ENCODE data around the gene XYLT1. TPM values are rescaled to one million over a fixed set of nuclear protein-coding genes. Genes with fewer than 3 reads are reported as not detected.
A peak's percentile ranks its signal among the peaks of the same experiment; 100 is the strongest.

Gene XYLT1
- total RNA-seq, 3 donors from 2014 or later = 1.9 to 3.1 (median 2.3) TPM

- Mint-ChIP-seq H3K36me3 (ENCODE audit: insufficient read depth) (peaks cover 2% of the 10 kb centered on the region), H3K27me3 (ENCODE audit: low read depth) (no peaks in the 10 kb centered on the region), H3K9me3 (no peaks in the 10 kb centered on the region), H3K4me1 (ENCODE audit: low read depth) (peaks cover 14% of the 10 kb centered on the region), H3K4me3 (no peak overlapping the region)
- ATAC-seq = no peak
- no peak for DNase-seq
Observed at GRCh38 chr16:17325476-17326143, 145.2 kb downstream of the XYLT1 start.

DNA sequence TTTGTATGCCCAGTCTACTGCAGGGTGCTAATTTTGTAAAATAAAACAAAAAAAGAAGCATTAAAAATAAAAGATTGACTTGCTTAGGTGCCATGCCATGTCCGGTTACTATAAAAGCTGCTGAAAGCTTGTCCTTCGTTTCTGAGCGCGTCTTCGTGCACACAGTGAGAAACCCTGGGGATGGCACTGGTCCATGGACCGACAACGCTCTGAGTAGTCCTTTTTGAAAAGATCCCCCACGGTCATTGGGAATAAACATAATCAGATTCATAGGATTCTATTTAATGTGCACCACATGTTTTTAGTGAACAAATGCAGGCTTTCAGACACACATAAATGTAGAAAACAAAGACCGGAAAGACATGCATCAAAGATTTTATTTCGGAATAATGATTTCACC, 146.3 kb downstream of the XYLT1 start:
- no peaks in the 10 kb centered on the region for H3K27me3 Mint-ChIP-seq (ENCODE audit: low read depth)
- no peaks in the 10 kb centered on the region for H3K9me3 Mint-ChIP-seq
- peaks cover 19% of the 10 kb centered on the region for H3K4me1 Mint-ChIP-seq (ENCODE audit: low read depth)
- H3K4me3 Mint-ChIP-seq = no peak overlapping the region
- DNase-seq = no peak
- ATAC-seq = no peak
- H3K36me3 Mint-ChIP-seq (ENCODE audit: insufficient read depth) = peaks cover 2% of the 10 kb centered on the region

GRCh38 chr16:17323171-17323570, 147.6 kb downstream of the XYLT1 start:
- Mint-ChIP-seq H3K4me1 (ENCODE audit: low read depth) (peaks cover 21% of the 10 kb centered on the region), H3K27me3 (ENCODE audit: low read depth) (no peaks in the 10 kb centered on the region), H3K36me3 (ENCODE audit: insufficient read depth) (peaks cover 2% of the 10 kb centered on the region), H3K9me3 (no peaks in the 10 kb centered on the region), H3K4me3 (no peak overlapping the region)
- no peak for ATAC-seq
- no peak for DNase-seq

- peaks cover 22% of the 10 kb centered on the region for H3K4me1 Mint-ChIP-seq (ENCODE audit: low read depth)
- DNase-seq (no peak), ATAC-seq (no peak)
- H3K9me3 Mint-ChIP-seq = no peaks in the 10 kb centered on the region
- peaks cover 2% of the 10 kb centered on the region for H3K36me3 Mint-ChIP-seq (ENCODE audit: insufficient read depth)
- no peaks in the 10 kb centered on the region for H3K27me3 Mint-ChIP-seq (ENCODE audit: low read depth)
- H3K4me3 Mint-ChIP-seq = no peak overlapping the region
Observed at GRCh38 chr16:17321824-17322223, 148.9 kb downstream of the XYLT1 start.

GRCh38 chr16:17320009-17320408, 150.8 kb downstream of the XYLT1 start:
- Mint-ChIP-seq H3K36me3 (ENCODE audit: insufficient read depth) (peaks cover 2% of the 10 kb centered on the region), H3K4me3 (no peak overlapping the region), H3K9me3 (no peaks in the 10 kb centered on the region), H3K27me3 (ENCODE audit: low read depth) (no peaks in the 10 kb centered on the region), H3K4me1 (ENCODE audit: low read depth) (peaks cover 26% of the 10 kb centered on the region)
- ATAC-seq (no peak), DNase-seq (no peak)

GRCh38 chr16:17318238-17318637, 152.5 kb downstream of the XYLT1 start:
- peaks cover 2% of the 10 kb centered on the region for H3K36me3 Mint-ChIP-seq (ENCODE audit: insufficient read depth)
- no peak for ATAC-seq
- H3K9me3 Mint-ChIP-seq = no peaks in the 10 kb centered on the region
- H3K4me1 Mint-ChIP-seq (ENCODE audit: low read depth) = peaks cover 37% of the 10 kb centered on the region
- no peak overlapping the region for H3K4me3 Mint-ChIP-seq
- H3K27me3 Mint-ChIP-seq (ENCODE audit: low read depth) = no peaks in the 10 kb centered on the region
- no peak for DNase-seq

DNA sequence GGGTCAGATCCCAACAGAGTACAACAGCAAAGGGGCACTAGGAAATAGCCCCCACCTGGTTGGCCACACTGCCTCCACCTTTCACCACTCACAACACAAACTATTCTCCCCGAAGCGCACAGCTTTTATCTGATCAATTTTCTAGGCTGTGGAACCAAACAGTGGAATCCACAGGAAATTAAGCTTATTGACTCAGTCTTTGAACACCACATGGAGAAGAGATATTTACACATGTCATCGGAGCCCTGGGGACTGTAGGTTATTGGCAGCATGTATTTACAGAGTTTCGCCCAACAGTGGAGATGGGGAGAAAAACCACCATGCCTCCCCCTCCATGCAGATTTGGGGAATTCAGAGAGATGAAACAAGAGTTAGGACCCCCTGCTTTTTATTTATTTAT, 154.8 kb downstream of the XYLT1 start:
- DNase-seq = no peak
- peaks cover 40% of the 10 kb centered on the region for H3K4me1 Mint-ChIP-seq (ENCODE audit: low read depth)
- peaks cover 8% of the 10 kb centered on the region for H3K36me3 Mint-ChIP-seq (ENCODE audit: insufficient read depth)
- no peaks in the 10 kb centered on the region for H3K9me3 Mint-ChIP-seq
- H3K27me3 Mint-ChIP-seq (ENCODE audit: low read depth) = no peaks in the 10 kb centered on the region
- H3K4me3 Mint-ChIP-seq = no peak overlapping the region
- no peak for ATAC-seq

GRCh38 chr16:17313793-17314547, 156.8 kb downstream of the XYLT1 start:
- peaks cover 11% of the 10 kb centered on the region for H3K36me3 Mint-ChIP-seq (ENCODE audit: insufficient read depth)
- H3K9me3 Mint-ChIP-seq = no peaks in the 10 kb centered on the region
- H3K4me3 Mint-ChIP-seq = no peak overlapping the region
- no peaks in the 10 kb centered on the region for H3K27me3 Mint-ChIP-seq (ENCODE audit: low read depth)
- ATAC-seq (no peak), DNase-seq (no peak)
- peaks cover 37% of the 10 kb centered on the region for H3K4me1 Mint-ChIP-seq (ENCODE audit: low read depth)

DNA sequence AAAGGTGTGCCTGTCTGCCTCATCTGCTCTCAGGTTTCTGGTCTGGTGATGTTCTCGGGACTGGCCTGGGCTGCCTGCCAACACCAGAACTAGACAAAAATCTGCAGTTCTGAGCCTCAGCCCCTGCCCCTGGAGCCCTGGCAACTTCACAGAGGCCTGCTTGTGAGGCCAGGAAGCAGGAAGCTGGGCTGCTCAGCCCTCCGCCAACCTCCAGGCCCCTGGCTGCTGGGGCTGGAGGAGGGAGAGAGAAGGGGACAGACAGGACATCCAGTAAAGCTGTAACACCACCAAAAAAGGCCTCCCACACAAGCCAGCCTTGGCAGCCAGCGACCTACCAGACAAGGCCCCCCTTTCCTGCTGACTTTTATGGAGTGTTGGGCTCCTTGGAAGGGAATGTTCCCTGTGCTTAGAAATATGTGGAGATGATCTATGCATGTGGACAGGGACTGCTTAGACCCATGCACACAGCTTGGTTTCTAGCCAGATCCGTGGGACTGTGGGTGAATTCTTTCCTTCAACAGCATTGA, 157.6 kb downstream of the XYLT1 start:
- H3K36me3 Mint-ChIP-seq (ENCODE audit: insufficient read depth) = peaks cover 11% of the 10 kb centered on the region
- peaks cover 35% of the 10 kb centered on the region for H3K4me1 Mint-ChIP-seq (ENCODE audit: low read depth)

DNA sequence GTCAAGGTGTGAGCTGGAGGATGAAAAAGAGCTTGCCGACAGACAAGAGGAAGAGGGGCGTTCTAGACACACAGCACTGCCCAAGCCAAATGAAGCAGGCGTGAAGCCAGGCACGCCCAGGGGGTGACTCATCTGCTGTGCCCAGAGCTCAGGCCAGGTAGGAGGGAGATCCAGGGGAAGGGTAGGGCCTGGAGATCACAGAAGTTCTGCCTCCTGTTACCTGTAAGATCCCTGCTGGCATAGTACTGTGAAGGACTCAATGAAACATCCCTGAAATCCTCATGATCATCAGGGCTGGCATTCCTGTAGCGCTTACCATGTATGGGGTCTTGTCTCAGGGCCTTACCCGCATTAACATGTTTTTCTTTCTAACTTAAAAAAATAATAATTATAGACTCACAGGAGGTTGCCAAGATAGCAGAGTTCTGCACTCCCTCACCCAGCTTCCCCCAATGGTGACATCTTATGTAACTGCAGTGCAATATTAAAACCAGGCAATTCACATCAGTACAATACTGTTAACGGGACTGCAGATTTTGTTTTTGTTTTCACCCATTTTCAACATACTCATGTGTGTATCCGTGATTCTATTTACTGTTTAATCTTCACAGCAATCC, 158.6 kb downstream of the XYLT1 start:
- Mint-ChIP-seq H3K36me3 (ENCODE audit: insufficient read depth) (peaks cover 11% of the 10 kb centered on the region), H3K4me1 (ENCODE audit: low read depth) (peaks cover 34% of the 10 kb centered on the region), H3K27me3 (ENCODE audit: low read depth) (no peaks in the 10 kb centered on the region), H3K9me3 (no peaks in the 10 kb centered on the region), H3K4me3 (no peak overlapping the region)
- no peak for DNase-seq
- ATAC-seq = peak in 1 of 2 donors; percentile 46

More for the DNA sequence above, 157.6 kb downstream of the XYLT1 start:
- no peaks in the 10 kb centered on the region for H3K27me3 Mint-ChIP-seq (ENCODE audit: low read depth)
- DNase-seq (no peak), ATAC-seq (no peak)
- H3K4me3 Mint-ChIP-seq = no peak overlapping the region
- H3K9me3 Mint-ChIP-seq = no peaks in the 10 kb centered on the region

DNA sequence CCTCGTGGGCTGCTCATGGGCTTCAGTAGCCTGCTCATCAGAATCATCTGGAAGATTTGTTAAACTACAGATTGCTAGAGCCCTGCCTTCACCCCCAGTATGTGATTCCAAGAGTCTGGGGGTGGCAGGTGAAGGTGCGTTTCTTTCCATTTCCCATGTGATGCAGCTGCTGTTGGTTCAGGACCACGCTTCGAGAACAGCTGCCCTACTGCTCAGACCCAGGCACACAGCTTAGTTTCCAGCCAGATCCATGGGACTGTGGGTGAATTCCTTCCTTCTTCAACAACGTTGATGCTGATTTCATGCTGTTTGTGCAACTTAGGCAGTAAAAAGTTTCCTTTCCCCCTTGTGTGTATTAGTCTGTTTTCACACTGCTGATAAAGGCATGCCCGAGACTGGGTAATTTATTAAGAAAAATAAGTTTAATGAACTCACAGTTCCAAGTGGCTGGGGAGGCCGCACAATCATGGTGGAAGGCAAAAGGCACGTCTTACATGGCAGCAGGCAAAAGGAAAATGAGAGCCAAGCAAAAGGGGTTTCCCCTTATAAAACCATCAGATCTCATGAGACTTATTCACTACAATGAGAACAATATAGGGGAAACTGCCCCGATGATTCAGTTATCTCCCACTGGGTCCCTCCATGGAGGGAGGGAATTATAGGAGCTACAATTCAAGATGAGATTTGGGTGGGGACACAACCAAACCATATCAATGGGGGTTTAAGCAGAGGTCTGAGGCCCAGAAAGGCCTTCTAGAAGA, 159.2 kb downstream of the XYLT1 start:
- Mint-ChIP-seq H3K4me1 (ENCODE audit: low read depth) (peaks cover 38% of the 10 kb centered on the region), H3K4me3 (no peak overlapping the region)
- peak in 1 of 2 donors; percentile 46 for ATAC-seq

GRCh38 chr16:17309510-17309909, 161.2 kb downstream of the XYLT1 start:
- Mint-ChIP-seq H3K36me3 (ENCODE audit: insufficient read depth) (peaks cover 8% of the 10 kb centered on the region), H3K4me1 (ENCODE audit: low read depth) (peaks cover 46% of the 10 kb centered on the region), H3K9me3 (no peaks in the 10 kb centered on the region), H3K27me3 (ENCODE audit: low read depth) (no peaks in the 10 kb centered on the region), H3K4me3 (no peak overlapping the region)
- DNase-seq (no peak), ATAC-seq (no peak)

More for the DNA sequence above, 159.2 kb downstream of the XYLT1 start:
- DNase-seq = no peak
- Mint-ChIP-seq H3K36me3 (ENCODE audit: insufficient read depth) (peaks cover 11% of the 10 kb centered on the region), H3K27me3 (ENCODE audit: low read depth) (no peaks in the 10 kb centered on the region), H3K9me3 (no peaks in the 10 kb centered on the region)

DNA sequence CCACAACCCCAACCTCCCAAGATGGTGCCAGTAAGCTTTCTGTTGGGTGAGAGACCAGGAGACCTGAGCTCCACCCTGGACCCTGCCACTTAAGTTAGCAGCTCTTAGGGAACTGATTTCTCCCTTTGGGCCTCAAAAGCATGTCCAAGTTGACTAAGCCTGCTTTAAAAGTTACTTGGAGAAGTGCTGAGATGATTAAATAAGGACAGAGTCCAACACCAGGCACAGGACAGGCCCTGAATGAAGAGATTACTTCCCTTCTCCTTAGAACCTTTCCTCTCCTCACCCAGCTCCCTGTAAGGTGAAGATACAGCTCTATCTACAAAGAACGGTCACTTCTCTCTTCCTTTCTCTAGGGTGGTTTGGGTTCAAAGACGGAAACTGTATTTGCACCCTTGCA, 162.6 kb downstream of the XYLT1 start:
- no peaks in the 10 kb centered on the region for H3K27me3 Mint-ChIP-seq (ENCODE audit: low read depth)
- H3K9me3 Mint-ChIP-seq = no peaks in the 10 kb centered on the region
- peaks cover 43% of the 10 kb centered on the region for H3K4me1 Mint-ChIP-seq (ENCODE audit: low read depth)
- no peak overlapping the region for H3K4me3 Mint-ChIP-seq
- ATAC-seq (no peak), DNase-seq (no peak)
- peaks cover 8% of the 10 kb centered on the region for H3K36me3 Mint-ChIP-seq (ENCODE audit: insufficient read depth)

DNA sequence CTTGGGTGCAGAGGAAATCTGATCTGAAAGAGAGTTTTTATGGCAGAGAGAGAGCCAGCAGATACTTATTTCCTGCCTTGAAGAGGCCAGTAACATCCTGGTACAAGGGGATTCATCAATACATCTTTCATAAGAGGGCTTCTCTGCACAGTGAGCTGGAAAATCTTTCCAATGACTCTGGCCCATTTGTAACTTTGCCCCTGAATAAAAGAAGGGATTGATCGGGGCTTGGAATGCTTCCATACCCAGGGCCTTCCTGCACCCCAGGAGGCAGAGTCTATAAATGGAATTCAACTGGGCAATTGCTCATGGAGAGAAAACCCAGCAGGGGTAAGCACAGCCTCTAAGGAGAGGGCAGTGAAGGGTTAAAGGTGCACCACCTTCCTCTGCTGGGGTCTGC, 163.3 kb downstream of the XYLT1 start:
- no peak overlapping the region for H3K4me3 Mint-ChIP-seq

More for the DNA sequence above, 163.3 kb downstream of the XYLT1 start:
- ATAC-seq (no peak), DNase-seq (no peak)
- Mint-ChIP-seq H3K27me3 (ENCODE audit: low read depth) (no peaks in the 10 kb centered on the region), H3K36me3 (ENCODE audit: insufficient read depth) (peaks cover 8% of the 10 kb centered on the region), H3K9me3 (no peaks in the 10 kb centered on the region), H3K4me1 (ENCODE audit: low read depth) (peaks cover 48% of the 10 kb centered on the region)

Measured in activated T-cell treated with anti-CD3 and anti-CD28 coated beads, Interleukin-2, amount 50 U/mL, for 4 hours (primary cell).